ENCODE data around the gene PDCD5. TPM values are rescaled to one million over a fixed set of nuclear protein-coding genes. Genes with fewer than 3 reads are reported as not detected.

Gene PDCD5
- total RNA-seq, 1 donor from 2014 or later, result 115 TPM

DNA sequence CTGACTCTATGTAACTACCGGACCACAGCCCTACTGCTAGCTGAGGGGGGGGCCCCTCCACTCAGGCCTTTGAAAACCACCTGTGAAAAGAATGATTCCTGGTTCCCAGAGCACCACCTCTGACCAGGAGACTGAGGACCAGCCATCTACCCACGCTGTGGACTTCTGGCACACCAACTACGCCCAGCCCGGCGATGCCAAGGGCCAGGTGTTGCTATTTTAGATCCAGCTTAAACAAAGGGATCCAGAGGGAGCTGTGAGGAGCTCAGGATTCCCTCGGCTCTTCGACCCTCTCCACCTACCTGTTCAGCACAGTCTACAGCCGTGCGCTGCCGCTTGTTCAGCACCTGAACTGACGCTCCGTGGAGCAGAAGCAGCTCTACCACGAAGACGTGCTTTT, 23.0 kb downstream of the PDCD5 start:
- no peak for TF ChIP-seq POLR2AphosphoS5 (IDR thresholded peaks at IDR 0.05; ENCODE audit: insufficient read depth in 1 of 2, low read depth in 1 of 2)
- no peak for TF ChIP-seq POLR2A (IDR thresholded peaks at IDR 0.05)
- TF ChIP-seq, protein P1, sequence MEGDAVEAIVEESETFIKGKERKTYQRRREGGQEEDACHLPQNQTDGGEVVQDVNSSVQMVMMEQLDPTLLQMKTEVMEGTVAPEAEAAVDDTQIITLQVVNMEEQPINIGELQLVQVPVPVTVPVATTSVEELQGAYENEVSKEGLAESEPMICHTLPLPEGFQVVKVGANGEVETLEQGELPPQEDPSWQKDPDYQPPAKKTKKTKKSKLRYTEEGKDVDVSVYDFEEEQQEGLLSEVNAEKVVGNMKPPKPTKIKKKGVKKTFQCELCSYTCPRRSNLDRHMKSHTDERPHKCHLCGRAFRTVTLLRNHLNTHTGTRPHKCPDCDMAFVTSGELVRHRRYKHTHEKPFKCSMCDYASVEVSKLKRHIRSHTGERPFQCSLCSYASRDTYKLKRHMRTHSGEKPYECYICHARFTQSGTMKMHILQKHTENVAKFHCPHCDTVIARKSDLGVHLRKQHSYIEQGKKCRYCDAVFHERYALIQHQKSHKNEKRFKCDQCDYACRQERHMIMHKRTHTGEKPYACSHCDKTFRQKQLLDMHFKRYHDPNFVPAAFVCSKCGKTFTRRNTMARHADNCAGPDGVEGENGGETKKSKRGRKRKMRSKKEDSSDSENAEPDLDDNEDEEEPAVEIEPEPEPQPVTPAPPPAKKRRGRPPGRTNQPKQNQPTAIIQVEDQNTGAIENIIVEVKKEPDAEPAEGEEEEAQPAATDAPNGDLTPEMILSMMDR (IDR thresholded peaks at IDR 0.05), result no peak
- intact Hi-C loops (cut with DNase I), result no loop called here
- Histone ChIP-seq H3K4me3 (no peak overlapping the region), H3K27me3 (no peaks in the 10 kb centered on the region), H3K4me1 (no peaks in the 10 kb centered on the region), H3K36me3 (peaks cover 0 to 77% of the 10 kb centered on the region in 2 donors), H3K27ac (no peak overlapping the region), H3K9me3 (no peaks in the 10 kb centered on the region)
- no peak for DNase-seq (ENCODE audit: extremely low spot score in 2 of 2)

DNA sequence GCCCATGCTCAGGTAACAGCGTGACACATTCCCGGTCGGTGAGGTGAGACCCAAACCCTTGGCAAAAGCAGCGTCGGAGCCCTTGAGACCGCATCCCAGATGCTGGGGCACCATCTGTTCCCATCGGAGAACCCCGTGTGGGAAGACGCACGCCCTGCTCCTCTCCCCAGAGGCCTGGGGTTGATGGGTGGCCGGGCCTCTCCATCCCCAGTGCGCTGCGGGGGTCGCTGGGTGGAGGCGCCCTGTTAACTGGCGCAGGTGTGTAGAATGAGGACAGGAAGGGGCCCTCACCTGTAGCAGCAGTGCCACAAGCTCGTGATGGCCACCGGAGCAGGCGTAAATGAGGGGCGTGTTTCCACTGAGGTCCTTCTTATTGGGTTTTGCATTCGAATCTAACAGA, 24.6 kb downstream of the PDCD5 start:
- H3K27ac ChIP-seq, result no peak overlapping the region
- DNase-seq (ENCODE audit: extremely low spot score in 2 of 2), result no peak
- intact Hi-C loops (cut with DNase I), result no loop called here

DNA sequence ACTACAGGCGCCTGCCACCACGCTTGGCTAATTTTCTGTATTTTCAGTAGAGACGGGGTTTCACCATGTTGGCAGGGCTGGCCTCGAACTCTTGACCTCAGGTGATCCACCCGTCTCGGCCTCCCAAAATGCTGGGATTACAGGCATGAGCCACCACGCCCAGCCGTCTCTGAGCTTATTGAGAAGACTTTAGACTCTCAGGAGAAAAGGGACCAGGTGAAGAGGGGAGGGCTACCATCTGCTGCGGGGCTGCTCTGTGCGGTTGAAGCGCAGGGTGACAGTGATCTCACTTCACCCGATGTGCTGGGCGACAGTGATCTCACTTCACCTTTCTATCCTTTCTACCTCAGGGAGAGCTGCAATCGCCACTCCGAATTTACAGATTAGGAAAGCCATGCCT, 25.3 kb downstream of the PDCD5 start:
- peaks cover 0 to 74% of the 10 kb centered on the region in 2 donors for H3K36me3 ChIP-seq
- DNase-seq (ENCODE audit: extremely low spot score in 2 of 2), result no peak
- H3K9me3 ChIP-seq, result no peaks in the 10 kb centered on the region
- H3K27me3 ChIP-seq, result no peaks in the 10 kb centered on the region
- no peak overlapping the region for H3K4me3 ChIP-seq
- intact Hi-C loops (cut with DNase I), result no loop called here
- no peak overlapping the region for H3K27ac ChIP-seq
- H3K4me1 ChIP-seq, result no peaks in the 10 kb centered on the region
- TF ChIP-seq POLR2A (IDR thresholded peaks at IDR 0.05) (no peak), POLR2AphosphoS5 (IDR thresholded peaks at IDR 0.05; ENCODE audit: insufficient read depth in 1 of 2, low read depth in 1 of 2) (no peak)
- TF ChIP-seq, protein P1 (IDR thresholded peaks at IDR 0.05), result no peak

More for the DNA sequence above, 24.6 kb downstream of the PDCD5 start:
- H3K27me3 ChIP-seq, result no peaks in the 10 kb centered on the region
- no peaks in the 10 kb centered on the region for H3K9me3 ChIP-seq
- no peak for TF ChIP-seq POLR2A (IDR thresholded peaks at IDR 0.05)
- TF ChIP-seq, protein P1 (IDR thresholded peaks at IDR 0.05), result no peak
- TF ChIP-seq POLR2AphosphoS5 (IDR thresholded peaks at IDR 0.05; ENCODE audit: insufficient read depth in 1 of 2, low read depth in 1 of 2), result no peak
- peaks cover 0 to 79% of the 10 kb centered on the region in 2 donors for H3K36me3 ChIP-seq
- no peak overlapping the region for H3K4me3 ChIP-seq
- no peaks in the 10 kb centered on the region for H3K4me1 ChIP-seq

DNA sequence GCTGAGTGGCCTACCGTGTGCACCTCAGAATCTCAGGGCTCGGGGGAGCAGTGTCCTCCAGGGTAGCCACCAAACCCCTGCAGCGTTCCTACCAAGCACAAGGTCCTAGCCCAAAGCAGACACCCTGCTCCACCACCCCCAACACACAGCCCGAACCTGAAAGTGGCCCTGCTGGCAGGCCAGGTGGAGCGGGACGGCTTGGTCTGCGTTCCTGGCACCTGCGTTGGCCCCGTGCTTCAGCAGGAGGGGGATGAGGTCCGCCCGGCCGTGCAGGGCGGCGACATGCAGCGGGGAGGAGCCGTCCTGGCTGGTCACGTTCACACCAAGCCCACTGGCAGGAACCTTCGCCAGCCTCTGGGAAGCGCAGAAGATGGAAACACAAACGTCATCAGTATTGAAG, 26.5 kb downstream of the PDCD5 start:
- Histone ChIP-seq H3K4me1 (no peaks in the 10 kb centered on the region), H3K9me3 (no peaks in the 10 kb centered on the region), H3K27me3 (no peaks in the 10 kb centered on the region), H3K36me3 (peaks cover 0 to 76% of the 10 kb centered on the region in 2 donors), H3K27ac (no peak overlapping the region), H3K4me3 (no peak overlapping the region)
- TF ChIP-seq, protein P1 (IDR thresholded peaks at IDR 0.05), result no peak
- TF ChIP-seq POLR2AphosphoS5 (IDR thresholded peaks at IDR 0.05; ENCODE audit: insufficient read depth in 1 of 2, low read depth in 1 of 2) (no peak), POLR2A (IDR thresholded peaks at IDR 0.05) (no peak)
- intact Hi-C loops (cut with DNase I), result no loop called here
- DNase-seq (ENCODE audit: extremely low spot score in 2 of 2), result no peak

DNA sequence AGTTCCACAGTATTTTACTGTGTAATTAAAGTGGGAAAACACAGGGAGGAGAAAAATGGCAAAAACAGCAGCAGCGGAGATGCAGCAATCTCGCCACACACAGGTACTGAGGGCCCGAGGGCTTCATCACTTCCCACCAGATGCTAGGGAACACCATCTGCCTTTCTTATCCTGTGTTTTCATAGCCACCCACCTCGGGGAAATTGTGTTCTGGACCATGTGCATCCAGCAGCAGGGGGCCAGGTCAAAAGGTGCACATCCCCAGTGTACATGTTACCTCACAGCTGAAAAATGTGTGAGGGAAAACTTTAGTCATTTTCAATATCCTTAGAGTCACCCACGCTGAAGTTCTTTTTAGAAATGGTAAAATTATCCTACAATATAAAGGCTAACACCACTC, 30.2 kb downstream of the PDCD5 start:
- TF ChIP-seq POLR2A (IDR thresholded peaks at IDR 0.05) (no peak), POLR2AphosphoS5 (IDR thresholded peaks at IDR 0.05; ENCODE audit: insufficient read depth in 1 of 2, low read depth in 1 of 2) (no peak)
- TF ChIP-seq, protein P1 (IDR thresholded peaks at IDR 0.05), result no peak
- intact Hi-C loops (cut with DNase I), result no loop called here
- Histone ChIP-seq H3K9me3 (no peaks in the 10 kb centered on the region), H3K36me3 (peaks cover 0 to 78% of the 10 kb centered on the region in 2 donors), H3K4me3 (no peak overlapping the region), H3K27me3 (no peaks in the 10 kb centered on the region), H3K27ac (no peak overlapping the region), H3K4me1 (no peaks in the 10 kb centered on the region)
- no peak for DNase-seq (ENCODE audit: extremely low spot score in 2 of 2)
